Endothelial cell of umbilical vein (primary cell): ENCODE measurements around the gene ZNF384. TPM values are rescaled to one million over a fixed set of nuclear protein-coding genes. Genes with fewer than 3 reads are reported as not detected.

Source experiments
- BruUV-seq: library from RNA; stranded (reverse); fragments of 400-500 nt; replicated peaks from 2 replicates; lab custom pipeline; 2021; lab: Mats Ljungman, UMichigan
- CTCF ChIA-PET: fragments of 300-600, 350-600 bp; sonication (Branson Sonifier 250); formaldehyde crosslinking; loops from one replicate; lab custom pipeline; 2021; ENCODE audit warnings: antibody characterized with exemption, inconsistent platforms; lab: Charles Lee
- POLR2A ChIA-PET: fragments of 300-600, 350-600 bp; sonication (Branson Sonifier 250); formaldehyde crosslinking; loops from one replicate; lab custom pipeline; 2021; ENCODE audit warnings: antibody characterized with exemption, inconsistent platforms; lab: Charles Lee
- DNase-seq: peaks from one replicate; pipeline ENCODE4 v3.0.0-alpha.2; 2011; ENCODE audit warnings: low read depth, low spot score
- FAIRE-seq: peaks from 2 replicates; lab custom pipeline; 2011; peaks lifted over from hg19 to GRCh38; lab: Jason Lieb, UNC
- H2AFZ ChIP-seq: 2 replicates; pipeline ENCODE4 v1.6.0; 2012; ENCODE audit warnings: low read depth, low read length, control low read depth, inconsistent platforms
- H3K27ac ChIP-seq: 2 replicates; pipeline ENCODE4 v1.5.1; 2011; ENCODE audit warnings: low read depth, mild to moderate bottlenecking, control low read depth, low read length, moderate library complexity; ENCODE audit not compliant: insufficient read depth
- H3K27me3 ChIP-seq, 2 experiments: 2 replicates each; pipeline versions ENCODE4 v1.6.0 to v1.6.1; 2011; ENCODE audit warnings: low read length in 2 of 2, mixed read lengths in 1 of 2; ENCODE audit not compliant: control insufficient read depth in 2 of 2, insufficient read depth in 2 of 2
- H3K36me3 ChIP-seq, 2 experiments: 2 replicates in 1 of 2; 3 replicates in 1 of 2; pipeline ENCODE4 v1.5.1; 2011; ENCODE audit warnings: low read length in 2 of 2, mild to moderate bottlenecking in 1 of 2, moderate library complexity in 1 of 2; ENCODE audit not compliant: control insufficient read depth in 2 of 2, insufficient read depth in 2 of 2; ENCODE audit errors: extremely low read depth in 1 of 2
- H3K4me1 ChIP-seq: 3 replicates; pipeline ENCODE4 v1.5.1; 2011; ENCODE audit warnings: mild to moderate bottlenecking, low read length; ENCODE audit not compliant: control insufficient read depth, insufficient read depth; ENCODE audit errors: extremely low read depth
- H3K4me2 ChIP-seq: 2 replicates; pipeline ENCODE4 v1.6.1; 2011; ENCODE audit warnings: low read length, control low read depth, mixed read lengths; ENCODE audit not compliant: insufficient read depth
- H3K4me3 ChIP-seq, 3 experiments: fragments of 200-600 bp in 1 of 3; sonication (generic), shearing (Covaris generic) in 1 of 3; replicated peaks in 1 of 3; 2 replicates each; pipeline ENCODE4 v1.5.1; 2011 to 2016; ENCODE audit warnings: control low read depth in 3 of 3, low read length in 3 of 3, mild to moderate bottlenecking in 2 of 3, inconsistent platforms in 1 of 3, low read depth in 1 of 3, moderate library complexity in 1 of 3; ENCODE audit not compliant: insufficient read depth in 1 of 3
- H3K79me2 ChIP-seq: 2 replicates; pipeline ENCODE4 v1.6.0; 2012; ENCODE audit warnings: low read length, inconsistent platforms; ENCODE audit not compliant: control insufficient read depth, insufficient read depth
- H3K9ac ChIP-seq: replicated peaks from 2 replicates; pipeline ENCODE3; 2011; ENCODE audit warnings: low read length, control low read depth; ENCODE audit not compliant: insufficient read depth; ENCODE audit errors: extremely low read depth
- H3K9me1 ChIP-seq: replicated peaks from 3 replicates; pipeline ENCODE4 v1.6.0; 2011; ENCODE audit warnings: mild to moderate bottlenecking, low read length; ENCODE audit not compliant: control insufficient read depth, insufficient read depth; ENCODE audit errors: extremely low read depth
- H3K9me3 ChIP-seq: replicated peaks from 2 replicates; pipeline ENCODE4 v1.5.1; 2012; ENCODE audit warnings: low read length, inconsistent platforms; ENCODE audit not compliant: control insufficient read depth, insufficient read depth
- H4K20me1 ChIP-seq: replicated peaks from 2 replicates; pipeline ENCODE3; 2011; ENCODE audit warnings: mild to moderate bottlenecking, low read length; ENCODE audit not compliant: control insufficient read depth, insufficient read depth; ENCODE audit errors: extremely low read depth
- EZH2 ChIP-seq: IDR thresholded peaks from 2 replicates; pipeline ENCODE4 v1.6.1; 2012; ENCODE audit warnings: borderline replicate concordance, low read depth, mild to moderate bottlenecking, moderate library complexity, low read length, inconsistent platforms; ENCODE audit not compliant: severe bottlenecking
- FOS ChIP-seq: IDR thresholded peaks from 2 replicates; pipeline ENCODE4 v1.6.1; 2011; ENCODE audit warnings: mild to moderate bottlenecking, low read length, moderate library complexity, borderline replicate concordance; ENCODE audit not compliant: insufficient read depth
- MYC ChIP-seq: IDR thresholded peaks from one replicate; pipeline ENCODE4 v1.6.1; 2011; ENCODE audit warnings: mild to moderate bottlenecking, low read depth, low read length
- POLR2A ChIP-seq: IDR thresholded peaks from 2 replicates; pipeline ENCODE4 v1.6.1; 2012; ENCODE audit warnings: low read depth, mild to moderate bottlenecking, control low read depth, low read length
- dilution Hi-C: fragments of 300-500 bp; cut with MboI; formaldehyde crosslinking; loops from one replicate; pipeline ENCODE4 v1.15.0; 2019; ENCODE audit warnings: low sequenced_read_pairs; ENCODE audit not compliant: extremely low pct_ligation_motif_present
- intact Hi-C: fragments of 100-400 bp; cut with micrococcal nuclease; formaldehyde crosslinking; loops from one replicate; pipeline ENCODE4 v1.10.0; 2022
- polyA plus RNA-seq, 4 experiments: library from polyadenylated mRNA; depleted of rRNA in 3 of 4; stranded (reverse) in 3 of 4; unstranded in 1 of 4; fragments of >200 nt; gene quantifications; 2 replicates each; pipeline versions ENCODE4 v1.2.1 to v1.2.3, GENCODE V29; 2011 to 2012; ENCODE audit warnings: missing spikeins in 1 of 4
- total RNA-seq: library from RNA; stranded (reverse); gene quantifications from 2 replicates; pipeline ENCODE4 v1.2.3, GENCODE V29; 2021
- TF ChIP-seq, protein P1 (sequence below): IDR thresholded peaks from 2 replicates; pipeline ENCODE4 v1.6.1; 2011; ENCODE audit not compliant: insufficient read depth, insufficient read length
- TF ChIP-seq, protein P2 (sequence below), 2 donors: IDR thresholded peaks; 1 replicate in 1 of 2; 2 replicates in 1 of 2; pipeline ENCODE4 v1.5.1; 2011; ENCODE audit warnings: low read length in 2 of 2, mild to moderate bottlenecking in 2 of 2, moderate library complexity in 2 of 2, control low read depth in 1 of 2, inconsistent platforms in 1 of 2, low read depth in 1 of 2; ENCODE audit not compliant: insufficient read depth in 1 of 2; ENCODE audit errors: extremely low read depth in 1 of 2

ZNF384 gene
- total and polyA plus RNA-seq, 2 donors (not counting 3 experiments of a cell fraction or from before 2014, with no cell fraction given), result 52.8 to 58.3 TPM

DNA sequence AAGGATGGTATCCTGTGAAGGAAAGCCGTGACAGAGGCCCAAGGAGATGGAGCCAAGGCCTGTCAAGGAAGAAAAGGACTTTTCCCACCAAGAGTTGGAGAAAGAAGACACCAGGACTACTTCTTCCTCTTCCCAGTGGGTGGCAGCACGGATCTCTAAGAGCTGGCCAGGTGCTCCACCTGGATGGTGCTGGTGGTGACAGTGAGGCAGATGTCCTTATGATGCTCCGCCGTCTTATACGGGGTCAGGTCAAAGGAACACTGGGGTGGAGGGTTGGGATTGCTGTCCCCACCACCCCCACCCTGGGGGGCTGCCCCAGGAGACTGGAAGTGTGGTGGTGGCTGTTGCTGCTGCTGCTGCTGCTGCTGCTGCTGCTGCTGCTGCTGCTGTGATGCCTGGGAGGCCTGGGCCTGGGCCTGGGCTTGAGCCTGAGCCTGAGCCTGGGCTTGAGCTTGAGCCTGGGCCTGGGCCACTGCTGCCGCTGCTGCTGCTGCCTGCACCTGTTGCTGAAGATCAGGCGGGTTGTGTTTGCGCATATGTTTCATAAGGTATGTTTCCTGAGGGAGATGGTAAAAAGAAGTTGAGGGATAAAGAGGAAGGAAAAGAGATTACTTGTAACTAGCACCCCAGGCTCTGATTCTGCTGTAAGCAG lies 21.5 kb downstream of the ZNF384 start:
- Histone ChIP-seq H3K9me3 (no peaks in the 10 kb centered on the region), H3K4me2 (no peak overlapping the region), H3K9ac (no peak overlapping the region), H3K27ac (no peak overlapping the region), H3K9me1 (no peaks in the 10 kb centered on the region), H3K4me3 (no peak overlapping the region), H3K4me1 (no peaks in the 10 kb centered on the region), H3K27me3 (no peaks in the 10 kb centered on the region), H2AFZ (no peak overlapping the region), H3K36me3 (peaks cover 26 to 47% of the 10 kb centered on the region in 2 experiments), H3K79me2 (no peaks in the 10 kb centered on the region), H4K20me1 (no peaks in the 10 kb centered on the region)
- CTCF ChIA-PET, result interaction anchor here (0.7 to 2.1 kb wide), 2 partner anchors 17 to 20 kb away, joined by 3 to 7 read pairs; no protein-coding TSS in a partner anchor
- FAIRE-seq, result no peak
- intact Hi-C loops, result no loop called here
- no peak for DNase-seq
- BruUV-seq, result no TSS peak
- dilution Hi-C loops, result no loop called here
- POLR2A ChIA-PET, result interaction anchor here (0.6 kb wide), 1 partner anchor 22 kb away, joined by 3 read pairs; the partner anchor contains the start of gene ZNF384
- TF ChIP-seq, protein P1, sequence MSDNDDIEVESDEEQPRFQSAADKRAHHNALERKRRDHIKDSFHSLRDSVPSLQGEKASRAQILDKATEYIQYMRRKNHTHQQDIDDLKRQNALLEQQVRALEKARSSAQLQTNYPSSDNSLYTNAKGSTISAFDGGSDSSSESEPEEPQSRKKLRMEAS, result no peak
- TF ChIP-seq, protein P2, sequence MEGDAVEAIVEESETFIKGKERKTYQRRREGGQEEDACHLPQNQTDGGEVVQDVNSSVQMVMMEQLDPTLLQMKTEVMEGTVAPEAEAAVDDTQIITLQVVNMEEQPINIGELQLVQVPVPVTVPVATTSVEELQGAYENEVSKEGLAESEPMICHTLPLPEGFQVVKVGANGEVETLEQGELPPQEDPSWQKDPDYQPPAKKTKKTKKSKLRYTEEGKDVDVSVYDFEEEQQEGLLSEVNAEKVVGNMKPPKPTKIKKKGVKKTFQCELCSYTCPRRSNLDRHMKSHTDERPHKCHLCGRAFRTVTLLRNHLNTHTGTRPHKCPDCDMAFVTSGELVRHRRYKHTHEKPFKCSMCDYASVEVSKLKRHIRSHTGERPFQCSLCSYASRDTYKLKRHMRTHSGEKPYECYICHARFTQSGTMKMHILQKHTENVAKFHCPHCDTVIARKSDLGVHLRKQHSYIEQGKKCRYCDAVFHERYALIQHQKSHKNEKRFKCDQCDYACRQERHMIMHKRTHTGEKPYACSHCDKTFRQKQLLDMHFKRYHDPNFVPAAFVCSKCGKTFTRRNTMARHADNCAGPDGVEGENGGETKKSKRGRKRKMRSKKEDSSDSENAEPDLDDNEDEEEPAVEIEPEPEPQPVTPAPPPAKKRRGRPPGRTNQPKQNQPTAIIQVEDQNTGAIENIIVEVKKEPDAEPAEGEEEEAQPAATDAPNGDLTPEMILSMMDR (IDR thresholded peaks at IDR 0.05; ENCODE audit: extremely low read depth in 1 of 2, insufficient read depth in 1 of 2, low read depth in 1 of 2, low read length in 2 of 2), result no peak
- TF ChIP-seq MYC, result no peak
- no peak for TF ChIP-seq EZH2
- no peak for TF ChIP-seq FOS
- no peak for TF ChIP-seq POLR2A
